NCI-H128 (cell line): ENCODE measurements around the gene CFAP61.
"Not testable (repeated sequence)": the region's sequence is repeated elsewhere in the genome, so short reads cannot be mapped to it uniquely, and the experiment has no call there.

Experiments used
- DNase-seq: peaks from one replicate; lab custom pipeline; 2025; ENCODE audit not compliant: unreplicated experiment; lab: John Stamatoyannopoulos, UW

Gene CFAP61, protein sequence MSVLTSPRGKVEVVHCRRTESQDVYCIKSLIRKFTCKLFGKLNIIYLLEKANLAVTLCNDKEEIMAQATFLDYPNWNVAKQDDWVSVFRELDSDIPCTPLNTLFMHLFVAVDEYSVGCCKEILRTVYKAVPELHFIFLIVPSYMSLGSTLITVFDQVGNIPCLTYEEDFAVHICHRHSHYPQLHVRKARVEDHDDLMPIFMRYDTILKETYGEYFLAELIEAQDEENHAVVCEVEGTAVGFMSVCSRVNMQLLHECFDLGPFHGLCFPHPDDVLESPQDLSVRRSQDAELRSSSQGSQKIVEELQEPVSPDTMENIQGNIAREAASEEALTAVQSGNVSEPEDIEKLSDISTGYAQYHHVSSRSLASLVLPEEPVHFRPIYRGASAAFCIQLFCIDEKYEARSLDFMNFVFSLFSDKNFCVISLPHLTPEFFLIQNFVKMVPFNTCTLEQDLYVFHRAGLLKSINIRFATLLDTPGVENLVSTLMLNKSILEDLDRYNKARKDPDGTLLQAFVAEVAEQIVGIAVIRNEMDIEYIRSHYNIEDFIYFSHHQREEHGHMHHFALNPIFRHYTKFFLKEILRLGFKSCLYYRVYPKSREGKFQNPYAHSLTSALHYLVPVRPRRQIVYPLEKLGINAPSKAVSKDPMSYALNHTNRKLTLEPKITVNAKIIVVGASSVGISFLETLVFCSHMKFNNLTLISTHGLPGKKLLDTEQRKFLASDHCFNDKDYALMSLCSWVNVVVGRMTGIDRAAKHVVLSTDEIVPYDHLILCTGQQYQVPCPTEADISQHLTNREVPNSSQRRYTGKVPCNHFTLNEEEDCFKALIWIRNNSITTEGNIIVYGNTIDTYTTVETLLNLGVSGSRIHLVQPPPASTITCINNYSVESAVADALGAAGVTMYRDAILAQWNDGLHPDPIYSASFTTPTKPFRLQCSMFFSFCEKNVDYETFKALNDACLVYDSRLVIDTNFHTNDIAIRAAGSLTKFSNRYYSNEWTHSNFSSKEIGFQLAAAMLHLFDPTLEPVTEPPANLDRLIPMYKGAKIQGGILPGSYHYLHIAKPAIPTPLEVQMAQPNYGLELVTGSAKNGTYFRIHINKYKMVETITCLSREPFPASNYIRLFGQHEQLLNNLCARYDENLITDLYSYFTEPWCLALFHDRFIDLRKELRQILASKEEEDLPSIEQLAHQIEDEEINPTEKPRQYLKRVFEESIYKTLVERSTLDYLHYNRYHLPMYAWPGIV

GRCh38 chr20:20052074-20052970 lies at the start of gene CFAP61, which contains the start of gene CRNKL1:
TSS of gene CFAP61 (plus strand) at chr20:20052532. CDS start at chr20:20056654, 4,122 bp downstream.
TSS of gene CRNKL1 (minus strand) at chr20:20052466. CDS start at chr20:20052342, 124 bp downstream.
- DNase-seq, result peak; percentile 90

- no peak for DNase-seq
These were observed 49.0 kb upstream of the CFAP61 start for GRCh38 chr20:20003031-20003954.

DNA sequence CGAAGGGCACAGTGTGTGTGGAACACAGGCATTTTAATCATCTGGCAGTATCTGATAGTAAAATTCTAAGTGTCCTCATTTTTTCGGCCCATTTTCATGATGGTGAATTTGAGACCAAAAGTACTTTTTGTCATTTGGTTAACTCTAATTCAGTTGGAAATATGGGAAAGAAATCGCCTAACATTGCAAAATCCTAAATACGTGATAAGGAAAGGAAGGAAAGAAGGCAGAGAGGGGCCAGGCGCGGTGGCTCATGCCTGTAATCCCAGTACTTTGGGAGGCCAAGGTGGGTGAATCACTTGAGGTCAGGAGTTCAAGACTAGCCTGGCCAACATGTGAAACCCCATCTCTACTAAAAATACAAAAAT lies 48.4 kb upstream of the CFAP61 start:
- DNase-seq, result not testable (repeated sequence)

GRCh38 chr20:20005342-20005741 lies 47.0 kb upstream of the CFAP61 start:
- DNase-seq, result no peak

- no peak for DNase-seq
These were observed 42.5 kb upstream of the CFAP61 start for GRCh38 chr20:20009784-20010253.

DNA sequence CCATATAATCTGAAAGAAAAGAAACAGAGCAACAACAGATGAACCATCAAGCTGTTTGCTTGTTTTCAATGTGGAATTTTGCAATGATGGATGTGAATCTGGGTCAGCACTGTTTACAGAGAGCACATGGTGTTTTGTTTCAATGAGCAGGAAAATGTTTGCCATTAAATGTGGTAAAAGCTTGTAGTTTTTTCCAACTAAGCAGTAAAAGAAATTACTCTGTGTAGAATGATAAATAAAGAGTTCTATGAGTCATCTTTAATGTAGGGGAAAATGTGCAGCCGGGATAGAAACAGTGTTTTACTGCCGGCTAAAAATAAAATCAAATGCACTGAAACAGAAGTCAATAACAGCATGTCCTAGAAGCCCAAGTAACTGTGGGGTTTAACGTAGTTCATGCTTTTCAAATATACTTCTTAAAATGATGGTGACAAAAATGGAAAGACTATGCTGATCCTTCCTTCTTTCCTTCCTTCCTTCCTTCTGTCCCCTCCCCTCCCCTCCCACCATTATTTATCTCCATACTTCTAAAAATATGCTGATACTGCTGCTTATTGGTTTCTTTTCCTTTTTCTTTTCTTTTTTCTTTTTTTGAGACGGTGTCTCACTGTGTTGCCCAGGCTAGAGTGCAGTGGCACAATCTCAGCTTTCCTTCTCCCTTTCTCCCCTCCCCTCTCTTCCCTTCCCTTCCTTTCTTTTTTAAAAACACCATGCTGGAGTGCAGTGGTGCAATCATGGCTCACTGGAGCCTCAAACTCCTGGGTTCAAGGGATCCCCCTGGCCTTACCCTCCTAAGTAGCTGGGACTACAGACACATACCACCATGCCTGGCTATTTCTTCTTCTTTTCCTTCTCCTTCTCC lies 41.5 kb upstream of the CFAP61 start:
- DNase-seq, result no peak

DNA sequence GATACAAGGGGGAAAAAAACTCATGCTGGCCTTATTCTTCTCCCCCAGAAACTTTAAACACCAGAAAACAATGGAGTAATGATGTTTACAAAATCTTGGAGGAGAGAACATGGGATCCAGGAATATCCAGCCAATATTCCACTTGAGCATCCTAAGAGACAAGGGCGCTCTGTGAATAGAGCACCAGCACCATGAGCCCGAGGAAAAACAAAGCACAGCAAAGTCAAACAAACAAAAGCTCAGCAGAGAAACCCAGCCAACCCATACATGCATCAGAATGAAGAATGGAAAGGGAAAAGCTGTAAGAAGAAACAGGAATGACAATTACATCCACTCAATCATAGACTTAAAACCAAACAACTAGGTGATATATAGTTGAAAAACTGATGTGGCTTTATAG lies 39.8 kb upstream of the CFAP61 start:
- no peak for DNase-seq

- no peak for DNase-seq
These were observed 37.7 kb upstream of the CFAP61 start for GRCh38 chr20:20014659-20015058.

DNA sequence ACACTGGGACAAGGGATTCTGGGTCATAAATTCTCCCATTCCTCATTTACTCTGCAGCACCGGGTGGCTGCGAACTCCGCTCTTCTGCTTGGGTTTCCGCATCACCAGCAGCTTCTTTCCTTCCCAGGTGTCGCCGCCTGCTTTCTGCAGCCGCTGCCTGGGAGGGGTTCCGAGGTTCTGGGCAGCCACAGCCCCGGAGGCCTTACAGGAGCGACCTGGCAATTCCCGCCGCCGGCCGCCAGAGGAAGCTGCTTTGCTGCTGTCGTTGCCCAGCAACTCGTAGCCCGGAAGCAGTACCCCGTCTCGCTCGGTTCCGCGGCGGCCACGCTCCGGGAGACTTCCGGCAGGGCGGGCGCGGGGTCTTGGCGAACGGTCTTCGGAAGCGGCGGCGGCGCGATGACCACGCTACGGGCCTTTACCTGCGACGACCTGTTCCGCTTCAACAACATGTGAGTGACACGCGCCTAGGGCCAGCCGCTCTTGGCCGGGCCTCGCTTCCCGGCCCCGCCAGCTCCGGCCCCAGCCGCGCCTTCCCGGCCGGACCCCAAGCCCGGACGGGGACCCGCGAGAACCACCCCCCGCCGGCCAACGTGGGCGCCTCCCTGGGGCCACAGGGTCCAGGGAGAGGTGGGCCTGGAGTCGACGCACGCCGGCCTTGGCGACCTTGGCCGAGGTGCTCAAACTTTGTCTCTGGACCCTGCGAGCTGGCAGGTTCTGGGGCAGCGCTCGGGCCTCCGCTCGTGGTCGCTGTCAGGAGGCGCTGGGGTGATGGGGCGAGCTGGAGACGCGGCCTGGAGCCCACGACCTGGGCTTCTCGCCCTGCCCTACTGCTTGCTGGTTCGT lies 35.1 kb upstream of the CFAP61 start, which contains the start of gene NAA20:
Gene NAA20, plus strand, starts transcription at position 362 of the 843 bp plus-strand sequence. Its CDS starts 35 bp downstream, at position 397.
- DNase-seq, result peak; percentile 80

GRCh38 chr20:20017844-20018185 lies 34.5 kb upstream of the CFAP61 start:
- DNase-seq, result no peak

- DNase-seq, result no peak
These were observed 34.0 kb upstream of the CFAP61 start for GRCh38 chr20:20018366-20018765.

GRCh38 chr20:20019123-20019522 lies 33.2 kb upstream of the CFAP61 start:
- no peak for DNase-seq

GRCh38 chr20:20020908-20021307 lies 31.4 kb upstream of the CFAP61 start:
- DNase-seq, result no peak

GRCh38 chr20:20021835-20022234 lies 30.5 kb upstream of the CFAP61 start:
- DNase-seq, result no peak

- no peak for DNase-seq
These were observed 29.8 kb upstream of the CFAP61 start for GRCh38 chr20:20022498-20022897.

DNA sequence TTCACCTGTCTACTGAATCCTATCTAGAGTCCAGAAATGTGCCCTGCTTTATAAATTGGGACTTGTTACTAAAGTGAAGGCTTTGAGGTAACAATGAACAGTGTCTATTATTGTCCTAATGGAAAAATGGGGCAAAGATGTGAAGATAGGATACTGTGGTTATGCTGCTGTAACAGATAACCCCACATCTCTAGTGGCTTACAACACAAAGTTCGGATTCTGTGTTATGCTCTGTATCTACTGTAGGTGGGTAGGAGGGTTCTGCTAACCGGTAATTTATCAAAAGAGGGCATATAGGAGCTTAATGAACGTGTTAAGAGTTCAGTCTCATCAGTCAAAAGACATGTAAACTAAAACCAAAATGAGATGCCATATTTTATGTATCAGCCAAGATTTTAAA lies 28.9 kb upstream of the CFAP61 start:
- DNase-seq, result no peak

DNA sequence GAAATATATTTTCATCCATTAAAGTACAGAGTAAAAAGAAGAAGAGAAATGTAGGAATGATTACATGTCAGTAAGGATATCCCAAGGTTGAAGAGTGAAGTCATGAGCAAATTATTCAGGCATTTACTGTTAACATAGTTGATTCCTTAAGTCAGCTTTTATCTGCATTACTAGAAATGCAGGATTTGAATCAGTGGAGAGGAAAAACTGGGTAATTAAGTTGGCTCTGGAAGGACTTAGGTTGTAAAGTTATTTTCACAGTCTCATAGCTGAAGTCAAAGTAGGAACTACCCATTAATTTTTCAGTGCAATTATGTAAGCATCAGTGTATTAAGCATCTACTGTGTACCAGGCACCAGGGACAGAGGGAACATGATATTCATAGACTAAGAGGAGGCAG lies 27.4 kb upstream of the CFAP61 start:
- DNase-seq, result no peak
